Esophagus squamous epithelium (tissue), 5 donors: ENCODE data around the gene ANAPC13. TPM values are rescaled to one million over a fixed set of nuclear protein-coding genes. Genes with fewer than 3 reads are reported as not detected.
A peak's percentile ranks its signal among the peaks of the same experiment; 100 is the strongest.

Experiments
- DNase-seq: peaks from one replicate; lab custom pipeline; 2025; lab: John Stamatoyannopoulos, UW
- H3K27ac ChIP-seq, 4 donors: fragments of 200-600 bp; sonication (generic); one replicate each; pipeline ENCODE4 v1.5.1; 2016 to 2019; ENCODE audit warnings: mild to moderate bottlenecking in 1 of 4
- H3K27me3 ChIP-seq, 4 donors: fragments of 200-600 bp; sonication (generic); 1 replicate in 3 of 4; 2 replicates in 1 of 4; pipeline versions ENCODE4 v1.5.1 to v1.6.0; 2017 to 2021; ENCODE audit warnings: antibody characterized with exemption in 1 of 4
- H3K36me3 ChIP-seq, 3 donors: fragments of 200-600 bp; sonication (generic); one replicate each; pipeline ENCODE4 v1.5.1; 2016 to 2019
- H3K4me1 ChIP-seq, 3 donors: fragments of 200-600 bp; sonication (generic); one replicate each; pipeline ENCODE4 v1.5.1; 2017 to 2019
- H3K4me3 ChIP-seq, 4 donors: fragments of 200-600 bp; sonication (generic); 1 replicate in 3 of 4; 2 replicates in 1 of 4; pipeline ENCODE4 v1.5.1; 2016 to 2019; ENCODE audit warnings: mild to moderate bottlenecking in 2 of 4, moderate library complexity in 1 of 4
- H3K9me3 ChIP-seq, 3 donors: fragments of 200-600 bp; sonication (generic); one replicate each; pipeline ENCODE4 v1.5.1; 2016 to 2019
- CTCF ChIP-seq, 6 experiments: fragments of 450-650 bp in 4 of 6; fragments of 200-600 bp in 2 of 6; sonication (generic) in 2 of 6; IDR thresholded peaks; one replicate each; pipeline ENCODE4 v1.5.1; 2016 to 2019; ENCODE audit warnings: antibody characterized with exemption in 6 of 6, mild to moderate bottlenecking in 4 of 6, moderate library complexity in 4 of 6
- POLR2A ChIP-seq, 4 donors: fragments of 450-650 bp; IDR thresholded peaks; one replicate each; pipeline ENCODE4 v1.6.1; 2017; ENCODE audit warnings: antibody characterized with exemption in 4 of 4, mild to moderate bottlenecking in 4 of 4, moderate library complexity in 3 of 4
- WGBS, 2 donors: methylation state at CpG; one replicate each; pipeline ENCODE4 v1.1.5; 2018; 5-methylcytosine and 5-hydroxymethylcytosine counted together
- intact Hi-C: fragments of 100-400 bp; cut with DNase I; formaldehyde crosslinking; loops from one replicate; pipeline ENCODE4 v1.15.0; 2022
- total RNA-seq, 4 donors: library from RNA; depleted of rRNA; stranded (reverse); fragments of >200 nt; gene quantifications; one replicate each; pipeline ENCODE4 v1.1.0, GENCODE V29; 2016
- donor health status: DM: yes; HTN: yes; CAD: no.

The ANAPC13 gene
- total RNA-seq, 4 donors from 2014 or later: 20.7 to 38.7 (median 26.0) TPM

- Histone ChIP-seq H3K4me3 (no peak overlapping the region), H3K4me1 (peaks cover 16 to 50% (median 25%) of the 10 kb centered on the region in 3 donors), H3K36me3 (peaks cover 0 to 6% (median 3%) of the 10 kb centered on the region in 3 donors), H3K27ac (peak overlapping the region in 1 of 4 donors; percentile 14), H3K9me3 (no peaks in the 10 kb centered on the region), H3K27me3 (no peaks in the 10 kb centered on the region)
- DNase-seq: no peak
- intact Hi-C loops: loop anchor here (5.0 kb wide), 2 partner anchors 94 to 164 kb away; no protein-coding TSS in a partner anchor
- WGBS, 2 donors: 43 to 61% methylated on average over 6 to 8 of the region's 8 CpGs
- TF ChIP-seq POLR2A (IDR thresholded peaks at IDR 0.05) (no peak), CTCF (IDR thresholded peaks at IDR 0.05) (no peak)
Observed at GRCh38 chr3:134471521-134472193, 14.1 kb downstream of the ANAPC13 start.

GRCh38 chr3:134468519-134468918 is 17.3 kb downstream of the ANAPC13 start:
- TF ChIP-seq POLR2A (IDR thresholded peaks at IDR 0.05) (no peak), CTCF (IDR thresholded peaks at IDR 0.05) (no peak)
- Histone ChIP-seq H3K36me3 (no peaks in the 10 kb centered on the region), H3K4me3 (no peak overlapping the region), H3K27me3 (no peaks in the 10 kb centered on the region), H3K4me1 (peaks cover 5 to 42% (median 15%) of the 10 kb centered on the region in 3 donors), H3K27ac (no peak overlapping the region), H3K9me3 (no peaks in the 10 kb centered on the region)
- WGBS, 2 donors: 85 to 90% methylated on average over 4 of the region's 4 CpGs
- intact Hi-C loops: no loop called here
- no peak for DNase-seq

GRCh38 chr3:134466331-134466730 is 19.5 kb downstream of the ANAPC13 start:
- intact Hi-C loops: no loop called here
- no peak for TF ChIP-seq CTCF (IDR thresholded peaks at IDR 0.05)
- TF ChIP-seq POLR2A (IDR thresholded peaks at IDR 0.05): no peak
- Histone ChIP-seq H3K4me3 (no peak overlapping the region), H3K27ac (peak overlapping the region in 1 of 4 donors; percentile 15), H3K27me3 (no peaks in the 10 kb centered on the region), H3K9me3 (no peaks in the 10 kb centered on the region), H3K4me1 (peaks cover under 1 to 46% (median 30%) of the 10 kb centered on the region in 3 donors), H3K36me3 (no peaks in the 10 kb centered on the region)
- WGBS, 2 donors: 33 to 43% methylated on average over 1 of the region's 1 CpG
- no peak for DNase-seq

- WGBS, 2 donors: 75 to 79% methylated on average over 5 of the region's 8 CpGs
- Histone ChIP-seq H3K4me3 (no peak overlapping the region), H3K27ac (peak overlapping the region in 3 of 4 donors; percentile 48 to 86 (median 80)), H3K9me3 (no peaks in the 10 kb centered on the region), H3K27me3 (no peaks in the 10 kb centered on the region), H3K4me1 (peaks cover 0 to 49% (median 30%) of the 10 kb centered on the region in 3 donors), H3K36me3 (no peaks in the 10 kb centered on the region)
- no peak for DNase-seq
- intact Hi-C loops: no loop called here
- no peak for TF ChIP-seq CTCF (IDR thresholded peaks at IDR 0.05)
- TF ChIP-seq POLR2A (IDR thresholded peaks at IDR 0.05): no peak
Observed at GRCh38 chr3:134464689-134465365, 21.0 kb downstream of the ANAPC13 start.
